Amniotic epithelial cell (primary cell): ENCODE measurements around the gene F7.
"Not testable (repeated sequence)": the region's sequence is repeated elsewhere in the genome, so short reads cannot be mapped to it uniquely, and the experiment has no call there.

Source experiments
- DNase-seq: peaks from one replicate; pipeline ENCODE4 v3.0.0-alpha.2; 2010; ENCODE audit warnings: low read depth

F7 gene

GRCh38 chr13:113072376-113072775, 33.2 kb upstream of the F7 start:
- no peak for DNase-seq

GRCh38 chr13:113073942-113074341, 31.6 kb upstream of the F7 start:
- DNase-seq = no peak

- DNase-seq = no peak
Observed at GRCh38 chr13:113074401-113074800, 31.2 kb upstream of the F7 start.

- no peak for DNase-seq
Observed at GRCh38 chr13:113074876-113075275, 30.7 kb upstream of the F7 start.

DNA sequence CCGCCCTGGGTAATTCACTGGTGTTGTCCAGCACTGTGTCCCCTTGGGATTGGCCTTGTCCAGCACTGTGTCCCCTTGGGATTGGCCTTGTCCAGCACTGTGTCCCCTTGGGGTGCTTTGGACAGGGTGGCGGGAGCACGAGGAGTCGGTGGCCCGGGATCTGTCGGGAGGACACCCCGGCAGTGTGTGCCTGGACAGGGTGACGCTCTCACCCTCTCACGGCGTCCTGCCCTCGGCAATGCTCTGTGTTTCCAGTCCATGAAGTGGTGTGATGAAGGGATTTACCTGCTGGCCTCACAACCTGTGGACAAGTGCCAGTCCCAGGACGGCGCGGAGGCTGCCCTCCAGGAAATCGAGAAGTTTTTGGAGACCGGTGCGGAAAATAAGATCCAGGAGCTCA, 29.9 kb upstream of the F7 start:
- no peak for DNase-seq

DNA sequence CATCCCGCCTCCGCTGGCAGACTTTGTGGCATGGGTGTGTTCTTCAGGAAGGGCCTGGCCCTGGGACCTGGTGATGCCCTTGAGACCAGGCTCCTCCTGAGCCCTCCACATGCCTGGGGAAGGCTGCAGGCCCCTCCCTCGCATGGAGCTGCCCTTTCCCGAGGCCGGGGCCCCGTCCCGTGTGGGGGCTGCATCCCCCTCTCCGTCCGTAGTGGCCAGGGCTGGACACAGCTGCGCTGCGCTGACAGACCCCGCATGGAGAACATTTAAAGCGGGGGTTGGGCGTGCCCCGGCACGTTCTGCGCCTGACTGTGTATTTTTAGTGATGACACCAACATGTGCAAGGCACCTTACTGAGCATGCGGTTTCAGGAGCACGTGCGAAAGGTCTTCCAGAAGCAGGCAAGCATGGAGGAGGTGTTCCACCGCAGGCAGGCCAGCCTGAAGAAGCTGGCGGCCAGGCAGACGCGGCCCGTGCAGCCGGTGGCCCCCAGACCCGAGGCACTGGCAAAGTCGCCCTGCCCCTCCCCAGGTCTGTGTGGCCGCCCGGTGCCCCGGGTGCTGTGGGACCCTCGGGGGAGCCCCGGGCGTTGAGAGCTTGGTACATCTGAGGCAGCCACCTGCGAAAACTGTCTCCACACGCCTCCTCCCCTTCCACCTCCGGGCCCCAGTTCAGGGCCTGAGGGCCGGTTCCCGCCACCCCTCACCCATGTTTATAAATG, 28.8 kb upstream of the F7 start:
- no peak for DNase-seq

DNA sequence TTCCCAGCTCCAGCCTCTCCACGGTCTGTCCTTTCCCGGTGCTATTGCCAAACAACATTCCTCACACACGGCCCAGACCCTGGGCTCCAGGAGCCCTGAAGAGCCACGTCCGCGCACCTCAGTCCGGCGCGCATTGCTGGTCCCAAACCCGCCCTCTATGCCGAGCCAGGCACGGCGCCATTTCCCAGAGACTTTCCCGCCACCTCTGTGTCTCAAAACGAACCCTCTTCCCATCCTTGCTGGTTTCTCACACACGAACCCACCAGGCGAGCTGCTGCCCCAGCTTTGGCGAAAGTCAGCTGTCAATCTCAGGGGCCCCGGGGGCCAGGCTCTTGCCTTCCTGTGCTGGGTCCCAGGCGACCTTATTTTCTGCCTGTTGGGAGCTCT, 28.0 kb upstream of the F7 start:
- no peak for DNase-seq

DNA sequence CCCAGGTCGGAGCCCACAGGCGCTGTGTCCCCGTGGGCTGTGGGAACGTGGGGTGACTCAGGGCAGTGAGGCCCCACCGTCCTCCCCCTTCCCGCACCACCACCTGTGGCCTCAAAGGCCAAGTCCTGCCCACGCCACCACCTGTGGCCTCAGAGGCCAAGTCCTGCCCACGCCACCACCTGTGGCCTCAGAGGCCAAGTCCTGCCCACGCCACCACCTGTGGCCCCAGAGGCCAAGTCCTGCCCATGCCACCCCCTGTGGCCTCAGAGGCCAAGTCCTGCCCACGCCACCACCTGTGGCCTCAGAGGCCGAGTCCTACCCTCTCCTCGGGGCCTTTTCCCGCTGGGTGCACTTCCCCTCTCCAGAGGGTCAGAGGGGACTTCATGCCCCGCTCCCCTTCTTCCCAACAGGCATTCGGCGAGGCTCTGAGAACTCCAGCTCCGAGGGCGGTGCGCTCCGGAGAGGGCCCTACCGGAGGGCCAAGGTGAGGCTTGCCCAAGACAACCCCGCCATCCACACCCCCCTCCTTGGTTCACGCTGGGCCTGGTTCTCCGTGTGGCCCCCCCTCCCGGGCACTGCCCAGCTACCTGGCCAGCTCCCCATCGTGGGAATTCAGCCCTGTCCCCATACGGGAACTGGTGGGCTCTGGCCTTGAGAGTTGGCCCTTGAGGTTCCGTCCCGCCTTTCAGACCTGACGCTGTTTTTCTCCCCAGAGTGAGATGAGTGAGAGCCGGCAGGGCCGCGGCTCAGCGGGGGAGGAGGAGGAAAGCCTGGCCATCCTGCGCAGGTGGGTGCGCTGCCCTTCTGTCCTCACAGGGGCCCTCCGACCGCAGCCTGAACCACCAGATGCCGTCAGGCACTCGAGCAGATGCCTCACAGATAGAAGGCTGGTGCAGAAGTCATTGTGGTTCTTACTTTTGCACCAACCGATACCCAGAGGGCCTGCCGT, 27.4 kb upstream of the F7 start:
- no peak for DNase-seq

DNA sequence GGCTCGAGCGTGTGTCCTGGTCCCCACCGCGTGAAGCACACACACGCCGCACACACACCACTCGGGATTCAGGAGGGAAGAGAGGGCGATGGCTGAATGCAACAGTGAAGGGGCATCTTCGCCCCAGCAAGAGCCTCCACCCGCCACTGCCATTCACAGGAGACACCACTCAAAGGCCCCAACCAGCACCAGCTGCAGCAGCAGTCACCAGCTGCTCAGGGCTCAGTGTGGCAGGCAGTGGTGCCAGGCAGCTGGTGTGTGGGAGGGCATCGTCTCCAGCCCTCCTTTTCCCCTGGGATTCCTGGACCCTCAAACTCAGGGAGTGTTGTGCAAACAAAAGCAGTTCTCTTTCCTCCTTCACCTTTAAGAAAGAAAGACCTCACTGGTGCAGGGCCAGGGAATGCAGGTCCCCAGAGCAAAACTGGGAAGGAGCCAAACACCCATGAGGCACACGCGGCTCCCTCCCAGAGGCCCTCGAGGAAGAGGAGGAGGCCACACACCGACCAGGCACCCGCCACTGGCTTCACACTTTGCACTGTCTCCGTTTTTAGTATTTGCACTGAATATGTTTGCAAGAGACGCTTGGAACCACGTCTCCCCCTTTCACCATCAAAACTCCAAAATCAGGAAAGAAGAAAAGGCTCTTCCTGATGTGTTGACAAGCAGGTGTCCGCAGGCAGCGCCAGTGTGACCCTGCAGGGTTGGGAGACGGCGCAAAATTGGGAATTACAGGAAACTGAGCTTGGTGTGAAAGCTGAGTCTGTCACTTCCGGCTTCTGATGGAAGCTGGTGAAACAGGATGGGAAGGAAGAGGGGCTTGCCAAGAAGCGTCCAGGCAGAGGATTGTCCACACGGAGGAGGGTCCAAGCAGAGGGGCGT, 26.4 kb upstream of the F7 start:
- DNase-seq = no peak

GRCh38 chr13:113079781-113080080, 25.9 kb upstream of the F7 start:
- not testable (repeated sequence) for DNase-seq

GRCh38 chr13:113080361-113080831, 25.2 kb upstream of the F7 start:
- DNase-seq = no peak

DNA sequence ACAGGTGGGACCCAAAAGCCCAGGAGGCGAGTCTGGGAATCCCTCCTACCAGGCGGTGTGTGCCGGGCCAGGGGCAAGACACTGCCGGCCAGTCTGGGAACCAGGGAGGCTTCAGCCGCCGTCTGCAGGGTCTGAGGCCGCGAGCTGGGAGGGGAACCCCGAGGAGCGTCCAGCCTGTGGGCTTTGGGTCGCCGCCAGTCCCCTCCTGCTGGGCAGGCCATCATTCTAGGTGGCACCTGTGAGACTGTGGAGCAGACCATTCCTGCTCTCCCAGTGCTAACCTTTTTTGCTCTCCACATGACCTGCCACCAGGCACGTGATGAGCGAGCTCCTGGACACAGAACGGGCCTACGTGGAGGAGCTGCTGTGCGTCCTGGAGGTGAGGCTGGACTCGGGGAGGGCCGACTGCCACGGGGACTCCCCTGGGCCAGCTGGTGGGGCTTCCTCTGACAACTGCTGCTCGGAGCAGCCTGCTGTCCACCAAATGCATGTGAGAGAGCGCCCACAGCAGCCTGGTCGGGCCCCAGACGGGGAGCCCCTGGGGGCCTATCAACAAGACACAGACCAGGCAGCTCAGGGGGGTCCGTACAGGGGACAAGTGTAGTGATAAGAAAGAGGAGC, 24.6 kb upstream of the F7 start:
- DNase-seq = no peak

- DNase-seq = no peak
Observed at GRCh38 chr13:113082198-113083021, 23.2 kb upstream of the F7 start.

GRCh38 chr13:113083022-113083373, 22.6 kb upstream of the F7 start:
- no peak for DNase-seq

DNA sequence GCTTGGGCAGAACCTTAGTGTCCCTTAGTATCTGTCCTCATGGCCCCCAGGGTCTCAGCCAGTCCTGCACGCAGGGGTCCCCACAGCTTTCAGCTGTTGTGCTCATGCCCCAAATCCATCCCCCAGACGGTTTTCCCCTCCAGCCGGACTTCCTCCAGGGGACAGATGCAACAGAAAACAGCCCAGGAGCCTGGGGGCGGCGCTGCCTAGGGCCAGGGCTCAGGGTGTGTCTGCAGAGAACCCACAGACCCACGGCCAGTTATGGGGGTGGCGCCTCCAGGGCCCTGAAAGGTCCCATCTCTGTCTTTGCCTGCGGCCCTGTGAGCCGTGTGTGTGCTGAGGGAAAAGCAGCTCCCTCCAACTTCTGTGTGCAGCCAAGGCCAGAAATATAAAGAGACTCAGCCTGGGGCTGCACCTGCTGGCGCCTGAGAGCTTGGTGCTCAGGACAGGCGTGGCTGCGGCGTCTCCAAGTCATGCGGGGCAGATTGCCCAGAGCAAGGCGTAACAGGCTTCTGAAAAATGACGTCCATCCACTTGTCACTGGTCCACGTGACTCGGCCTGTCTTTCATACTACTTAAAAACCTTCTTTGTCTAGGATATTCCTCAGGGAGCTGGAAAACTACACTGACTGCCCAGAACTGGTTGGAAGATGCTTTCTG, 22.1 kb upstream of the F7 start:
- DNase-seq = no peak

DNA sequence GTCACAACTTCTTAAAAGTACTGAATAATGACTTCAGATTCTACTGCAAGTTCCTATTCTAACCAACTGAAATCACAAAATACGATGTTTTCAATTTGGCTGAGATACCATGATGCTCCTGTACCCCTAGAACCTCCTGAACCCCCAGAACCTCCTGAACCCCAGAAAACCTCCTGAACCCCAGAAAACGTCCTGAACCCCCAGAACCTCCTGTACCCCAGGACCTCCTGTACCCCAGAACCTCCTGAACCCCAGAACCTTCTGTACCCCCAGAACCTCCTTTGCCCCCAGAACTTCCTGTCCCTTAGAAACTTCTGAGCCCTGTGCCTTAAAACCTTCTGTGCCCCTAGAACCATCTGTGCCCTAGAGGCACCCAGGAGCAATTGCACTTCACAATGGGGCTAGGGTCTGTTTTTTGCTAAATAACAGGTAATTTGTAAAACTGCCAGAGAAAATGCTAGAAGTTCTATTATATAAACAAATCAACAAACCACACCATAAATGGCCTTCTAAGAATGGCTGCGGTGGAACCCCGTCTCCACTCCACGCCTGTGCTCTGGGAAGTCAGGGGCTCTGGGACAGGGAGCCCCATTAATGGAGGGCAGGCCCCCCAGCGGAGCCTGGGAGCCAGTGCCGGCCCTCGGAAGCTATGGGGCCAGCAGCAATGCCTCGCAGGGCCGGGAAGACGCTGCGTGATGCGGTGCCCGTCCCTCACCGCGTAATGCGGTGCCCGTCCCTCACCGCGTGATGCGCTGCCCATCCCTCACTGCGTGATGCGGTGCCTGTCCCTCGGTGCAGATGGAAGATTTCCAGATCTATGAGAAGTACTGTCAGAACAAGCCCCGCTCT, 21.3 kb upstream of the F7 start:
- DNase-seq = no peak

GRCh38 chr13:113084943-113085540, 20.5 kb upstream of the F7 start:
- DNase-seq = no peak

DNA sequence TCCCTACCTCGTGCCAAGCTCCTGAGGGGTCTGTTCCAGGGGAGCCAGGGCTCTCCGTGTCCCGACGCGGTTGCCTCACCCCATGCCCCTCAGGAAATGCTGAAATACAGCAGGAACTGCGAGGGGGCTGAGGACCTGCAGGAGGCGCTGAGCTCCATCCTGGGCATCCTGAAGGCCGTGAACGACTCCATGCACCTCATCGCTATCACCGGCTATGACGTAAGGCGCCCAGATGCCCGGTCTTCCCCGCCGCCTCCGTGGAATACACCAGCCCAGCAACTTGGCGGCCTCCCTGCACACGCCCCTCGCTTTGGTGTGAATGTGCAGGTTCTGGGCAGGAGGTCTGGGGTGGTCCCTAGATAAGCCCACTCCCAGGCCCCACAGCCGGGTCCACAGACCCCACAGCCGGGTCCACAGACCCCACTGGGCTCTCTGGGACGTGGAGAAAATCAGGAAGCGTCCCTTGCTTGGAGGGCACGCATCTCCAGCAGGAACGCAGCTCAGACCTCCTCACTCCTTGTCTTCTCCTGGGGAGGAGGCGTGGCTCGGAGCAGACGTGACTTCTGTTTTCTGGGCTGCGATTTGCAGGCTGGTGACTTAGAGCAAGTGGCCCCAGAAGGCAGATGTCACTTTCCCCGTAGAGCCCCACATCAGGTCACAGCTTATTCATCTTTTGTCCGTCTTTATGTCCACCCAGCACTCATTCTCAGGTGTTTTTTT, 19.4 kb upstream of the F7 start:
- no peak for DNase-seq
